Endothelial cell of umbilical vein (primary cell): ENCODE results near the gene THSD8. TPM values are rescaled to one million over a fixed set of nuclear protein-coding genes. Genes with fewer than 3 reads are reported as not detected.

Experiments
- BruUV-seq: library from RNA; stranded (reverse); fragments of 400-500 nt; replicated peaks from 2 replicates; lab custom pipeline; 2021; lab: Mats Ljungman, UMichigan
- CTCF ChIA-PET: fragments of 300-600, 350-600 bp; sonication (Branson Sonifier 250); formaldehyde crosslinking; loops from one replicate; lab custom pipeline; 2021; ENCODE audit warnings: antibody characterized with exemption, inconsistent platforms; lab: Charles Lee
- POLR2A ChIA-PET: fragments of 300-600, 350-600 bp; sonication (Branson Sonifier 250); formaldehyde crosslinking; loops from one replicate; lab custom pipeline; 2021; ENCODE audit warnings: antibody characterized with exemption, inconsistent platforms; lab: Charles Lee
- DNase-seq: peaks from one replicate; pipeline ENCODE4 v3.0.0-alpha.2; 2011; ENCODE audit warnings: low read depth, low spot score
- FAIRE-seq: peaks from 2 replicates; lab custom pipeline; 2011; peaks lifted over from hg19 to GRCh38; lab: Jason Lieb, UNC
- H2AFZ ChIP-seq: 2 replicates; pipeline ENCODE4 v1.6.0; 2012; ENCODE audit warnings: low read depth, low read length, control low read depth, inconsistent platforms
- H3K27ac ChIP-seq: 2 replicates; pipeline ENCODE4 v1.5.1; 2011; ENCODE audit warnings: low read depth, mild to moderate bottlenecking, control low read depth, low read length, moderate library complexity; ENCODE audit not compliant: insufficient read depth
- H3K27me3 ChIP-seq, 2 experiments: 2 replicates each; pipeline versions ENCODE4 v1.6.0 to v1.6.1; 2011; ENCODE audit warnings: low read length in 2 of 2, mixed read lengths in 1 of 2; ENCODE audit not compliant: control insufficient read depth in 2 of 2, insufficient read depth in 2 of 2
- H3K36me3 ChIP-seq, 2 experiments: 2 replicates in 1 of 2; 3 replicates in 1 of 2; pipeline ENCODE4 v1.5.1; 2011; ENCODE audit warnings: low read length in 2 of 2, mild to moderate bottlenecking in 1 of 2, moderate library complexity in 1 of 2; ENCODE audit not compliant: control insufficient read depth in 2 of 2, insufficient read depth in 2 of 2; ENCODE audit errors: extremely low read depth in 1 of 2
- H3K4me1 ChIP-seq: 3 replicates; pipeline ENCODE4 v1.5.1; 2011; ENCODE audit warnings: mild to moderate bottlenecking, low read length; ENCODE audit not compliant: control insufficient read depth, insufficient read depth; ENCODE audit errors: extremely low read depth
- H3K4me2 ChIP-seq: 2 replicates; pipeline ENCODE4 v1.6.1; 2011; ENCODE audit warnings: low read length, control low read depth, mixed read lengths; ENCODE audit not compliant: insufficient read depth
- H3K4me3 ChIP-seq, 3 experiments: fragments of 200-600 bp in 1 of 3; sonication (generic), shearing (Covaris generic) in 1 of 3; replicated peaks in 1 of 3; 2 replicates each; pipeline ENCODE4 v1.5.1; 2011 to 2016; ENCODE audit warnings: control low read depth in 3 of 3, low read length in 3 of 3, mild to moderate bottlenecking in 2 of 3, inconsistent platforms in 1 of 3, low read depth in 1 of 3, moderate library complexity in 1 of 3; ENCODE audit not compliant: insufficient read depth in 1 of 3
- H3K79me2 ChIP-seq: 2 replicates; pipeline ENCODE4 v1.6.0; 2012; ENCODE audit warnings: low read length, inconsistent platforms; ENCODE audit not compliant: control insufficient read depth, insufficient read depth
- H3K9ac ChIP-seq: replicated peaks from 2 replicates; pipeline ENCODE3; 2011; ENCODE audit warnings: low read length, control low read depth; ENCODE audit not compliant: insufficient read depth; ENCODE audit errors: extremely low read depth
- H3K9me1 ChIP-seq: replicated peaks from 3 replicates; pipeline ENCODE4 v1.6.0; 2011; ENCODE audit warnings: mild to moderate bottlenecking, low read length; ENCODE audit not compliant: control insufficient read depth, insufficient read depth; ENCODE audit errors: extremely low read depth
- H3K9me3 ChIP-seq: replicated peaks from 2 replicates; pipeline ENCODE4 v1.5.1; 2012; ENCODE audit warnings: low read length, inconsistent platforms; ENCODE audit not compliant: control insufficient read depth, insufficient read depth
- H4K20me1 ChIP-seq: replicated peaks from 2 replicates; pipeline ENCODE3; 2011; ENCODE audit warnings: mild to moderate bottlenecking, low read length; ENCODE audit not compliant: control insufficient read depth, insufficient read depth; ENCODE audit errors: extremely low read depth
- CTCF ChIP-seq, 2 donors: IDR thresholded peaks; 1 replicate in 1 of 2; 2 replicates in 1 of 2; pipeline ENCODE4 v1.5.1; 2011; ENCODE audit warnings: low read length in 2 of 2, mild to moderate bottlenecking in 2 of 2, moderate library complexity in 2 of 2, control low read depth in 1 of 2, inconsistent platforms in 1 of 2, low read depth in 1 of 2; ENCODE audit not compliant: insufficient read depth in 1 of 2; ENCODE audit errors: extremely low read depth in 1 of 2
- EZH2 ChIP-seq: IDR thresholded peaks from 2 replicates; pipeline ENCODE4 v1.6.1; 2012; ENCODE audit warnings: borderline replicate concordance, low read depth, mild to moderate bottlenecking, moderate library complexity, low read length, inconsistent platforms; ENCODE audit not compliant: severe bottlenecking
- FOS ChIP-seq: IDR thresholded peaks from 2 replicates; pipeline ENCODE4 v1.6.1; 2011; ENCODE audit warnings: mild to moderate bottlenecking, low read length, moderate library complexity, borderline replicate concordance; ENCODE audit not compliant: insufficient read depth
- GATA2 ChIP-seq: IDR thresholded peaks from 2 replicates; pipeline ENCODE4 v1.7.0; 2011; ENCODE audit warnings: low read depth, mild to moderate bottlenecking, moderate library complexity, mixed read lengths, low read length; ENCODE audit not compliant: insufficient read length, insufficient read depth
- JUN ChIP-seq: IDR thresholded peaks from 2 replicates; pipeline ENCODE4 v1.6.1; 2011; ENCODE audit warnings: borderline replicate concordance, low read depth; ENCODE audit not compliant: insufficient read length, insufficient read depth
- MAX ChIP-seq: IDR thresholded peaks from 2 replicates; pipeline ENCODE4 v1.6.1; 2011; ENCODE audit not compliant: insufficient read depth, insufficient read length
- MYC ChIP-seq: IDR thresholded peaks from one replicate; pipeline ENCODE4 v1.6.1; 2011; ENCODE audit warnings: mild to moderate bottlenecking, low read depth, low read length
- POLR2A ChIP-seq: IDR thresholded peaks from 2 replicates; pipeline ENCODE4 v1.6.1; 2012; ENCODE audit warnings: low read depth, mild to moderate bottlenecking, control low read depth, low read length
- POLR2AphosphoS5 ChIP-seq: IDR thresholded peaks from 2 replicates; pipeline ENCODE4 v1.6.1; 2012; ENCODE audit warnings: low read depth, mild to moderate bottlenecking, control low read depth, low read length, moderate library complexity; ENCODE audit not compliant: insufficient read depth
- dilution Hi-C: fragments of 300-500 bp; cut with MboI; formaldehyde crosslinking; loops from one replicate; pipeline ENCODE4 v1.15.0; 2019; ENCODE audit warnings: low sequenced_read_pairs; ENCODE audit not compliant: extremely low pct_ligation_motif_present
- intact Hi-C: fragments of 100-400 bp; cut with micrococcal nuclease; formaldehyde crosslinking; loops from one replicate; pipeline ENCODE4 v1.10.0; 2022
- polyA plus RNA-seq, 4 experiments: library from polyadenylated mRNA; depleted of rRNA in 3 of 4; stranded (reverse) in 3 of 4; unstranded in 1 of 4; fragments of >200 nt; gene quantifications; 2 replicates each; pipeline versions ENCODE4 v1.2.1 to v1.2.3, GENCODE V29; 2011 to 2012; ENCODE audit warnings: missing spikeins in 1 of 4
- total RNA-seq: library from RNA; stranded (reverse); gene quantifications from 2 replicates; pipeline ENCODE4 v1.2.3, GENCODE V29; 2021

The THSD8 gene
- total and polyA plus RNA-seq, 2 donors (not counting 3 experiments of a cell fraction or from before 2014, with no cell fraction given), result 15.9 TPM; not detected in 1

GRCh38 chr19:12786952-12787351 lies 14.9 kb upstream of the THSD8 start:
- FAIRE-seq, result no peak
- Histone ChIP-seq H3K9ac (no peak overlapping the region), H4K20me1 (no peaks in the 10 kb centered on the region), H3K27ac (no peak overlapping the region), H3K27me3 (no peaks in the 10 kb centered on the region), H3K4me3 (no peak overlapping the region), H3K36me3 (no peaks in the 10 kb centered on the region), H2AFZ (no peak overlapping the region), H3K4me2 (no peak overlapping the region), H3K4me1 (peaks cover 34% of the 10 kb centered on the region), H3K9me3 (no peaks in the 10 kb centered on the region), H3K79me2 (peaks cover 3% of the 10 kb centered on the region), H3K9me1 (no peaks in the 10 kb centered on the region)
- no peak for TF ChIP-seq FOS
- TF ChIP-seq CTCF (IDR thresholded peaks at IDR 0.05; ENCODE audit: extremely low read depth in 1 of 2, insufficient read depth in 1 of 2, low read depth in 1 of 2, low read length in 2 of 2), result no peak
- TF ChIP-seq POLR2A, result no peak
- no peak for TF ChIP-seq EZH2
- no peak for TF ChIP-seq MAX
- no peak for TF ChIP-seq MYC
- no peak for TF ChIP-seq GATA2
- TF ChIP-seq JUN, result no peak
- no peak for TF ChIP-seq POLR2AphosphoS5
- dilution Hi-C loops (no loop called here), intact Hi-C loops (loop anchor here (10.0 kb wide), 1 partner anchor 148 kb away; the partner anchor contains the start of genes CALR and FARSA)
- ChIA-PET CTCF (interaction anchor here (1.7 to 4.7 kb wide), 2 partner anchors 9 kb away, joined by 7 to 48 read pairs; no protein-coding TSS in a partner anchor), POLR2A (no interaction called here)
- DNase-seq, result no peak
- BruUV-seq, result no TSS peak
